Aorta (tissue), 5 donors: Measurements from ENCODE around the gene ZNF22. TPM values are rescaled to one million over a fixed set of nuclear protein-coding genes. Genes with fewer than 3 reads are reported as not detected.
A peak's percentile ranks its signal among the peaks of the same experiment; 100 is the strongest.

Source experiments
- ATAC-seq: fragments of 200-7000 bp; cut with Tn5 transposase; one replicate; pipeline ENCODE4 v1.9.1; 2022; ENCODE audit warnings: moderate library complexity; ENCODE audit not compliant: low FRiP score
- DNase-seq, 2 donors: peaks; one replicate each; pipeline ENCODE4 v3.0.0-alpha.2; 2020
- H3K27ac ChIP-seq, 2 donors: one replicate each; pipeline ENCODE4 v1.5.1; 2013; ENCODE audit warnings: low read length in 2 of 2, mild to moderate bottlenecking in 2 of 2, moderate library complexity in 2 of 2, control low read depth in 1 of 2, inconsistent platforms in 1 of 2, low read depth in 1 of 2
- H3K27me3 ChIP-seq, 2 donors: one replicate each; pipeline ENCODE4 v1.6.1; 2013; ENCODE audit warnings: control low read depth in 1 of 2, low read length in 1 of 2, mild to moderate bottlenecking in 1 of 2, moderate library complexity in 1 of 2; ENCODE audit not compliant: insufficient read depth in 2 of 2, control insufficient read depth in 1 of 2
- H3K36me3 ChIP-seq, 2 donors: one replicate each; pipeline ENCODE4 v1.6.1; 2013; ENCODE audit warnings: control low read depth in 1 of 2, low read length in 1 of 2, mild to moderate bottlenecking in 1 of 2; ENCODE audit not compliant: insufficient read depth in 2 of 2, control insufficient read depth in 1 of 2
- H3K4me1 ChIP-seq, 2 donors: one replicate each; pipeline ENCODE4 v1.6.1; 2013; ENCODE audit warnings: low read length in 2 of 2, control low read depth in 1 of 2, mild to moderate bottlenecking in 1 of 2, moderate library complexity in 1 of 2; ENCODE audit not compliant: insufficient read depth in 2 of 2, control insufficient read depth in 1 of 2
- H3K4me3 ChIP-seq, 2 donors: one replicate each; pipeline ENCODE4 v1.5.1; 2013; ENCODE audit warnings: low read length in 2 of 2, control low read depth in 1 of 2, mild to moderate bottlenecking in 1 of 2
- H3K9me3 ChIP-seq: one replicate; pipeline ENCODE4 v1.6.1; 2013; ENCODE audit warnings: mild to moderate bottlenecking, low read length; ENCODE audit not compliant: control insufficient read depth
- WGBS, 2 donors: extraction: QIAGEN DNeasy Blood & Tissue Kit; methylation state at CpG; one replicate each; pipeline ENCODE4 v1.1.7; 2013; 5-methylcytosine and 5-hydroxymethylcytosine counted together
- intact Hi-C, 2 donors: fragments of 100-400 bp; cut with DNase I; formaldehyde crosslinking; loops; one replicate each; pipeline versions ENCODE4 v1.14.2 to v1.15.0; 2022
- polyA plus RNA-seq, 2 donors: library from polyadenylated mRNA; stranded (reverse); fragments of 200-250 nt; gene quantifications; one replicate each; pipeline ENCODE4 v1.2.3, GENCODE V29; 2013
- total RNA-seq, 2 donors: library from RNA; stranded (reverse); fragmentation: NEBNext Ultra II Directional; extraction: Animal tissue kit (Norgen Biotek cat#: 25700); gene quantifications; one replicate each; pipeline ENCODE4 v1.2.1, GENCODE V29; 2021
- donor health status: healthy with polysubstance abuse.
- donor health status: Bipolar disorder and iron deficiency.
- donor health status: DM: no; HTN: no; CAD: no.
- donor health status: DM: no; HTN: no; CAD: no.
- donor health status: DM: yes; HTN: yes; CAD: no.

Gene ZNF22
- total and polyA plus RNA-seq, 4 donors = 12.4 to 20.9 (median 19.9) TPM

DNA sequence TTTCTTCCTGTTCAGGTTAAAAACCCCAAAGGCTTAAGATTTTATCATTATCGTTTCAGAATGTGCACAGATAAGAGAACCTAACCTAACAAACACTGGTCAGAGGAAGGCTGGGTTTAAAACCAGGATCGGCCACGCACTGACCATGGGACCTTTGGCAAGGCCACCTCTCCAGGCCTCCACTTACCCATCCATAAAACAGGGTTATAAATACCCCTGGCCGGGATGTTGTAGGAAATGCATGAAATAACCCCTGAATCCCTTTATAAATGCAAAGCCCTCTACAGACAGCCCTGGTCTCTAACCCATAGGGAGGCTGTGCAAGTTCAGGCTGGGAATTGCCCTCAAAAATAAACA, 22.5 kb upstream of the ZNF22 start:
- no peak for ATAC-seq
- intact Hi-C loops = loop anchor here in 1 of 2 donors (10.0 kb wide), 1 partner anchor 103 kb away; no protein-coding TSS in a partner anchor
- no peak for DNase-seq
- Histone ChIP-seq H3K27me3 (no peaks in the 10 kb centered on the region), H3K27ac (peak overlapping the region; percentile 85 to 93), H3K4me1 (peaks cover 0 to 3% of the 10 kb centered on the region in 2 donors), H3K4me3 (peak overlapping the region; percentile 81 to 94), H3K9me3 (no peaks in the 10 kb centered on the region), H3K36me3 (no peaks in the 10 kb centered on the region)
- WGBS, 2 donors = 1 to 3% methylated on average over 4 of the region's 4 CpGs

DNA sequence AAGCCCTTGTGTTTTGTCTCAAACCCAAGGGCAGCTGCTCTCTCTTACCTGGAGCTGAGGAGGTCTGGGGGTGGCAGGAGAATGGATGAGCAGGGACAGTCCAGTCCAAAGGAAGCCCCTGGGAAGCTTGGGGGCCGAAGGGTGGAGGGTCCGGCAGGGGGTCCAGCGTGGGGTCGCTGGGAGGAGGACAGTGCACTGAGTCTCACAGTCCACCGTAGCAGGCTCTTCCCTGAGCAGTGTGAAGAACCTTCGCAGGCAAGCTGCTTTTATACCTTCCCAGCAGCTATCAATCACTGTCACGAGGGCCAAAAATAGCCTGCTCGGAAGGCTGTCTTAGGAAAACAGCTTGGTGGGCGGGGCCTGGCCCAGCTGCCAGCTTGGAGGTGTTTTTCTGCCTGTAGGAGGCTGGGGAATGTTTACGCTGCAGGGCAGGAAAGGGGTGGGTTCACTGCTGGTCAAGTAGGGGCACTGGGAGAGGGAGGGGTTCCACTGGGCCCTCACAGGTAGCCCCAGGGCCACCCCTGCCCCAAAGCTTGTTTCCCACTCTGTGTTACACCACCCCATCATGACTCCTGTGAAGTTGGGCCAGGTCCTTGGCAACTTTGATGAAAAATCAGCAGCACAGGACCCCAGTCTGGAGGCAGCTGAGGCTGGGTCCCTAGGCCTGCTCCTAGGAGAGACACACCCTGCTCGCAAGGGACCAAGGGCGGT, 22.0 kb upstream of the ZNF22 start, which contains the start of gene DEPP1:
TSS of gene DEPP1 (minus strand) at position 240 of the 711 bp plus-strand sequence. CDS start 779 bp downstream, outside the sequence.
- Histone ChIP-seq H3K4me3 (peak within 1 kb of the TSS; percentile 81 to 94), H3K27me3 (no peaks in the 10 kb centered on the region), H3K27ac (peak within 1 kb of the TSS; percentile 85 to 93), H3K9me3 (no peaks in the 10 kb centered on the region), H3K36me3 (no peaks in the 10 kb centered on the region), H3K4me1 (peaks cover 0 to 3% of the 10 kb centered on the region in 2 donors)
- ATAC-seq = peak; percentile 78
- DNase-seq = peak; percentile 95 to 96
- WGBS, 2 donors = 10 to 14% methylated on average over 12 of the region's 12 CpGs
- intact Hi-C loops = loop anchor here in 1 of 2 donors (10.0 kb wide), 1 partner anchor 104 kb away; no protein-coding TSS in a partner anchor

DNA sequence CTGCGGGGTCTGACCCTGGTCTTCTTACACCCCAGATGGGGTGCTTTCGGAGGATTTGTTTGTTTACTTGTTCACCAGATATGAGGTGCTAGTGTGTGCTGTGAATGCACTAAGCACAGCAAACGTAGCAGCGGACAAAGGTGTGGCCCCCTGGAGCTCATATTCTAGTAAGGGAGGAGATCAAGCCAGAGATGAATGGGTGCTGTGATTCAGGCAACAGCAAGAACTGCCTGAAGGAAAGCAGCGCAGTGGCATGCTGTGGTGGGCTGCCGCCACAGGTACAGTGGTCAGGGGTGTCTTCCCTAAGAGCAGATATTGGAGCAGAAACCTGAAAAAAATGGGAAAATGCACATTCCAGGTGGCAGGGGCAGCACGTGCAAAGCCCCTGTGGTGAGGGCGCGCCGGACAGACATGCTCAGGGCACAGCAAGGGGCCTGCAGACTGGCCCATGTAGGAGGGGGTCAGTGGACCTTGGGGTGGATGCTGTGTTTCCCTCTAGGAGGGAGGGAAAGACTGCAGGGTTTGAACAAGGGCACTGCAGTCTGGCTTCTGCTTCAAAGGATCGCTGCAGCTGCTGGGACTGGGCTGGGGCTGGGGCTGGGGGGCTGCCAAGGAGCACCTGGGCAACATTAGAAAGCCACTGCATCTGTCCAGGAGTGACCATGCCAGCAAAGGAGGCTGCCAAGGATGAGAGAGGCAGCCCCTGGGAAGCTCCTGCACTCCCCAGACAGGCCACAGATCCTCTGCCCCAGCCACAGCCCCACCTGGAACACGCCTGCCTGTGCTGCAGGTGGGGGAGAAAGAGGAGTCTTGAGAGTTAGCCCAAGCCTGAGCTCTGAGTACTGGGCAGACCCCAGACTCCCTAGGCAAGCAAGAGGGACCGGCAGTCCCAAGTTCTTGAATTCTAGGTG, 21.2 kb upstream of the ZNF22 start:
- intact Hi-C loops = loop anchor here (5.0 to 10.0 kb wide), 2 partner anchors 105 to 1157 kb away; no protein-coding TSS in a partner anchor
- no peak overlapping the region for H3K4me3 ChIP-seq
- DNase-seq (peak in 1 of 2 donors; percentile 49), ATAC-seq (no peak)
- H3K9me3 ChIP-seq = no peaks in the 10 kb centered on the region
- H3K4me1 ChIP-seq = peaks cover 0 to 3% of the 10 kb centered on the region in 2 donors
- H3K27ac ChIP-seq = peak overlapping the region in 1 of 2 donors; percentile 29
- H3K27me3 ChIP-seq = no peaks in the 10 kb centered on the region
- H3K36me3 ChIP-seq = no peaks in the 10 kb centered on the region
- WGBS, 2 donors = 84% methylated on average over 13 of the region's 13 CpGs

DNA sequence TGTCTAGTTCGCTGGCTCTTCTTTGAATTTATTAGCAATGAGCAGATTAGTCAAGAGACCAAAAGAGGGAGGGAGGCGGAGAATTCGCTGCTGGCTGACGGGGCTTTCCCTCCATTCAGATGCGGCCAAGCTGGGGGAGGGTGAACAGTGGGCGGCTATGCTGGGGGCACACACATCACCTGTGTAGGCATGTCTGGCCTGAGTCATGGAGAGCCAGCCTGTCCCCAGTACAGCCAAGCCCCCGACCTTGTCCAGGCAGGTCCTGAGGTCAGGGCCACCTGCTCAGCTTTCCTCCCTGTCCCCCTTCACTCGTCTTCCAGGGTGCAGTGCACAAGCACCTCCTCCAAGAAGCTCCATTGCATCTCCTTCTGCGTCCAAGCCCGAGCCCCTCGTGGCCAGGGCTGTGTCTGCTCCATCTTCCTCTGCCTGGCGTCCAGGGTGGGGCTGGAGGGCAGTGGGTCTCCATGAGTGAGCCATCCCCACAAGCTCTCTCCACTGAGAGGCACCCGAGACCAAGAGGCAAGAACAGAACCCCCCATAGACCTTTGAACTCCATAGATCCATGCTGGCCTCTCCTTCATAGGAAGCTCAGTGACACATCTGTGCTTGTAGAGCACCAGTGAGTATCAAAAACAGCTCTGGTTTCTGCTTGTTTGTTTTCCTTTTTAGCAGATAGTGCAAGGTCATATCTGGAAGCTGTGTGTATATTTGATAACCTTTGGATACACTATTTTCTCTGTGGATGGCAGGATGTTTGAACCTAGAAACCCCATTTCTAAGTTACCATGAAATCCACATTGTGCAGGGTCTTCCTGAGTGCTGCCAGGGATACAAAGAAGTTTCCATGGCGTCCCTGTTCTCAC, 20.2 kb upstream of the ZNF22 start:
- Histone ChIP-seq H3K36me3 (no peaks in the 10 kb centered on the region), H3K9me3 (no peaks in the 10 kb centered on the region), H3K27ac (peak overlapping the region; percentile 10 to 29), H3K4me1 (peaks cover 1 to 3% of the 10 kb centered on the region in 2 donors), H3K4me3 (no peak overlapping the region), H3K27me3 (no peaks in the 10 kb centered on the region)
- no peak for ATAC-seq
- DNase-seq = peak in 1 of 2 donors; percentile 56
- intact Hi-C loops = loop anchor here in 1 of 2 donors (5.0 kb wide), 1 partner anchor 1158 kb away; no protein-coding TSS in a partner anchor
- WGBS, 2 donors = 79 to 82% methylated on average over 14 of the region's 14 CpGs

DNA sequence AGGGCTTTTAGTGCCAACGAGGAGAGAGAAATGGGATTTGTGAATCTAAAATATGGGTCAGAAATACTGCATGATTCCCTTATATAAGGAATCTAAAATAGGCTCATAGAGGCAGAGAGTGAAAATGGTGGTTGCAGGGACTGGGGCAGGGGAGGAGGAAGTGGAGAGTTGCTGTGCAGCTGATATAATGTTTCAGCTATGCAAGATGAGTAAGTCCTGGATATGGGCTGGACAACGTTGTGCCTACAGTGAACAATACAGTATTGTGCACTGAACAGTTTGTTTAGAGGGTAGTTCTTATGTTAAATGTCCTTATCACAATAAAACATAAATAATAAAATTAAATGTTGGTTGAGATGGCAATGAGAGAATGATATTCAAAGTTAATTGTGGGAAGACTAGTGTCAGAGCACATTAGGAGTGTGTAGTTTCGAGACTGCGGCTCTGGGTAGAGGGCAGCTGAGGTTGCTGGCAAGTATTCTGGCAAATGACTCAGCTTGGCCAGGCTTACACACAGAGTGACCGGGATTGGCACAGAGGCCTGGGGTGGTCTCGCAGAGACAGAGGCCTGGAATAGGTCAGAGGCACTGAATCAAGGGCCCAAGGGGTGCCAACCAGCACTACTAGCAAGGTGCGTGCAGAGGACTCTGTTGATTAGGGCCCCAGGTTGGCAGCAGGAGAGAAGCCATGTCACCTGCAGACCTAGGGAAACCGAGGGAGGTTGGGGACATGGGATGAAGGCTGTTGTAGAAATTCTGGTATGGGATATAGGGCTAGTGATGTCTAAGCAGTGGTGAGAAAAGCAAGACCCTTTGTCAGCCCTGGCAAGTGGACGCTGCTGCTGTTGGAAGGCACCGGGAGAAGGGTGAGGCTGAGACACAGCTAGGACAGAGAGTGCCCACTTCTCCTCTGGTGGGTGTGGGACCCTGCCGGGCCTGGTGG, 19.3 kb upstream of the ZNF22 start:
- Histone ChIP-seq H3K36me3 (no peaks in the 10 kb centered on the region), H3K27ac (peak overlapping the region; percentile 10 to 87), H3K27me3 (no peaks in the 10 kb centered on the region), H3K4me3 (no peak overlapping the region), H3K9me3 (no peaks in the 10 kb centered on the region), H3K4me1 (peaks cover 3 to 5% of the 10 kb centered on the region in 2 donors)
- WGBS, 2 donors = 10% methylated on average over 11 of the region's 11 CpGs
- intact Hi-C loops = loop anchor here in 1 of 2 donors (5.0 kb wide), 1 partner anchor 1159 kb away; no protein-coding TSS in a partner anchor
- peak; percentile 88 to 90 for DNase-seq
- ATAC-seq = peak; percentile 42

DNA sequence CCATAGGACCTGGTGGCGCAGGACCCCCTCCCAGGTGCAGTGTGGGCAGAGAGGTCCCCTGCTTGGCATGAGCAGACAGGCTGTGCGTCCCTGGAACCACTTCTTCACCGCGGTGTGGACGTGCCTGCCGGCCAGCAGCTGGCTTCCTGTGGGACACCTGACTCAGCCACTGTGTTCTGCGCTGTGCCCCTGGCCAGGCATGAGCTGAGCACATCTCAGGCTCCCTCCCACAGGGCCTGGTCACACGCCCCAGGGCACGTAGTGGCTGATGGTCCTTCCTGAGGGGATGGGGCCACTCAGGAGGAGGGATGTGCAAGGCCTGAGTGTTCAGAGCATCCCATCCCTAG, 18.6 kb upstream of the ZNF22 start:
- no peaks in the 10 kb centered on the region for H3K36me3 ChIP-seq
- H3K4me1 ChIP-seq = peaks cover 3 to 5% of the 10 kb centered on the region in 2 donors
- WGBS, 2 donors = 8 to 14% methylated on average over 9 of the region's 9 CpGs

DNA sequence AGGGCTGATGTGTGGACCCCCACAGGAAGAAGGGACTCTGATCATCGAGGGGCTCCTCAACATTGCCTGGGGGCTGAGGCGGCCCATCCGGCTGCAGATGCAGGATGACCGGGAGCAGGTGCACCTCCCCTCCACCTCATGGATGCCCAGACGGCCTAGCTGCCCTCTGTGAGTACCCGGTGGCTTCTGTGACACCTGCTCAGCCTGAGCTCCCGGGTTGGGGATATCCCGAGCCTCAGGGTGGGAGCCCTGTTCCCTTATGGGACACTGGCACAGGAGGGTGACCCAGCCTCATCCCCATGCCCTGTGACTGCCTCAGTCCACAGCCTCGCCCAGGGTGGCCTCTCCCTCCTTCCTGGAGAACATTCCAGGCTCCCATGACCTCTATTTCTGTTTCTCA, 18.2 kb upstream of the ZNF22 start:
- ATAC-seq = no peak
- Histone ChIP-seq H3K4me3 (no peak overlapping the region), H3K4me1 (peaks cover 3 to 5% of the 10 kb centered on the region in 2 donors), H3K27ac (peak overlapping the region in 1 of 2 donors; percentile 87), H3K27me3 (no peaks in the 10 kb centered on the region), H3K9me3 (no peaks in the 10 kb centered on the region), H3K36me3 (no peaks in the 10 kb centered on the region)
- intact Hi-C loops = loop anchor here in 1 of 2 donors (5.0 kb wide), 1 partner anchor 1160 kb away; no protein-coding TSS in a partner anchor
- WGBS, 2 donors = 92 to 93% methylated on average over 6 to 9 of the region's 9 CpGs
- DNase-seq = peak in 1 of 2 donors; percentile 62

More for the DNA sequence above, 18.6 kb upstream of the ZNF22 start:
- no peaks in the 10 kb centered on the region for H3K9me3 ChIP-seq
- intact Hi-C loops = loop anchor here in 1 of 2 donors (5.0 kb wide), 1 partner anchor 1160 kb away; no protein-coding TSS in a partner anchor
- H3K27ac ChIP-seq = peak overlapping the region in 1 of 2 donors; percentile 87
- DNase-seq (peak; percentile 91 to 95), ATAC-seq (peak; percentile 55)
- no peaks in the 10 kb centered on the region for H3K27me3 ChIP-seq
- H3K4me3 ChIP-seq = no peak overlapping the region
